Measurements from ENCODE around the gene OR4K17.
A peak's percentile ranks its signal among the peaks of the same experiment; 100 is the strongest.
"Not testable (repeated sequence)": the region's sequence is repeated elsewhere in the genome, so short reads cannot be mapped to it uniquely, and the experiment has no call there.

OR4K17 gene

GRCh38 chr14:20118795-20119194 lies 8.3 kb downstream of the OR4K17 start:
- no peak for DNase-seq (ENCODE audit: low spot score)
- CTCF ChIA-PET = no interaction called here
- POLR2A ChIA-PET (ENCODE audit: low non-redundant PET) = no interaction called here
- no peak overlapping the region for H3K27ac ChIP-seq
- TF ChIP-seq CTCF (conservative IDR thresholded peaks at IDR 0.05; ENCODE audit: low read depth) = no peak

GRCh38 chr14:20138520-20138919 lies 28.0 kb downstream of the OR4K17 start, which contains the start of gene OR4N5:
TSS of gene OR4N5 (plus strand) at chr14:20138820. CDS start at chr14:20143736, 4,916 bp downstream.
- no peak within 1 kb of the TSS for H3K27ac ChIP-seq
- no peak for TF ChIP-seq CTCF (conservative IDR thresholded peaks at IDR 0.05; ENCODE audit: low read depth)
- CTCF ChIA-PET = no interaction called here
- POLR2A ChIA-PET (ENCODE audit: low non-redundant PET) = no interaction called here
- DNase-seq (ENCODE audit: low spot score) = no peak

GRCh38 chr14:20143911-20144310 lies 33.4 kb downstream of the OR4K17 start:
- no peak for DNase-seq (ENCODE audit: low spot score)
- ChIA-PET POLR2A (ENCODE audit: low non-redundant PET) (no interaction called here), CTCF (interaction anchor here (0.6 to 0.7 kb wide), 2 partner anchors 12 to 377 kb away, joined by 3 read pairs; no protein-coding TSS in a partner anchor)
- H3K27ac ChIP-seq = no peak overlapping the region
- no peak for TF ChIP-seq CTCF (conservative IDR thresholded peaks at IDR 0.05; ENCODE audit: low read depth)

GRCh38 chr14:20144820-20145219 lies 34.3 kb downstream of the OR4K17 start:
- no peak for TF ChIP-seq CTCF (conservative IDR thresholded peaks at IDR 0.05; ENCODE audit: low read depth)
- POLR2A ChIA-PET (ENCODE audit: low non-redundant PET) = no interaction called here
- CTCF ChIA-PET = no interaction called here
- DNase-seq (ENCODE audit: low spot score) = no peak
- H3K27ac ChIP-seq = no peak overlapping the region

GRCh38 chr14:20164462-20164861 lies 53.9 kb downstream of the OR4K17 start:
- no peak overlapping the region for H3K27ac ChIP-seq
- no peak for DNase-seq (ENCODE audit: low spot score)
- ChIA-PET CTCF (no interaction called here), POLR2A (ENCODE audit: low non-redundant PET) (no interaction called here)
- no peak for TF ChIP-seq CTCF (conservative IDR thresholded peaks at IDR 0.05; ENCODE audit: low read depth)

- TF ChIP-seq CTCF (conservative IDR thresholded peaks at IDR 0.05; ENCODE audit: low read depth) = no peak
- DNase-seq (ENCODE audit: low spot score) = no peak
- H3K27ac ChIP-seq = no peak overlapping the region
- ChIA-PET CTCF (no interaction called here), POLR2A (ENCODE audit: low non-redundant PET) (no interaction called here)
These were observed 56.6 kb downstream of the OR4K17 start for GRCh38 chr14:20167091-20167490.

GRCh38 chr14:20169852-20170251 lies 59.3 kb downstream of the OR4K17 start:
- peak; percentile 13 for DNase-seq (ENCODE audit: low spot score)
- H3K27ac ChIP-seq; CTCF ChIA-PET; POLR2A ChIA-PET (ENCODE audit: low non-redundant PET): not testable (repeated sequence)
